ENCODE results near the gene VIL1. TPM values are rescaled to one million over a fixed set of nuclear protein-coding genes. Genes with fewer than 3 reads are reported as not detected.

The VIL1 gene
- total and polyA plus RNA-seq, 2 of the 8 experiments (the other 6 are each of a cell fraction or from before 2014, with no cell fraction given) = 6.2 to 7.0 TPM

DNA sequence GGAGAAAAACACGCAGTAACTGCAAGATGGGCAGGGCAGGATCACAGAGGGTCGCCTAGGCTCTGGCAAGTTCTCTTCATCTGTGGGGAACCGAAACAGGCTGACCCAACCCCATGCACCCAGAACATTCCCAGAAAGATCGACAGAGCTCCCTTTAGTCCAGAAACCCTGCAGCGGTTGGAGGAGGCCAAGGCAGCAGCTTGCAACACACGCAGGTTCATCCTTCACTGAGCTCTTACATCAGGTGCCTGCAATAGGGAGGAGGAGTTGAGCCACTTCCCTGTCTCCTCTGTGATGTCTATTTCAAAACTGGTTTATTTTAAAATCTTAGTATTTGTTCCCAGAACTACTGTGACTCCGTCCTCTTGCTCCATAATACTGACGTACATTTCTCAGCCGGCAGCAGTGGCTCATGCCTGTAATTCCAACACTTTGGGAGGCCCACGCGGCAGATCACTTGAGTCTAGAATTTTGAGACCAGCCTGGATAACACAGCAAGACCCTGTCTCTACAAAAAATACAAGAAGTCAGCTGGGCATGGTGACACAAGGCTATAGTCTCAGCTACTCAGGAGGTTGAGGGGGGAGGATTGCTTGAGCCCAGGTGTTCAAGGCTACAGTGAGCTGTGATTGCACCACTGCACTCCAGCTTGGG is 48.4 kb upstream of the VIL1 start:
- no peak overlapping the region for H3K4ac ChIP-seq (replicated peaks; ENCODE audit: insufficient read length, low read depth, low read length)
- peak overlapping the region; percentile 66 for H4K91ac ChIP-seq (replicated peaks; ENCODE audit: insufficient read length, low read length)
- H3K4me1 ChIP-seq (replicated peaks in 1 of 4; ENCODE audit: control insufficient read depth in 3 of 4, insufficient read depth in 4 of 4, low read length in 3 of 4) = peaks cover 0 to 3% (median 0%) of the 10 kb centered on the region in 4 experiments; a peak in 3 of 7 replicates
- no peak overlapping the region for H2BK12ac ChIP-seq (ENCODE audit: low read depth, low read length)
- H3K9ac ChIP-seq (replicated peaks in 1 of 4; ENCODE audit: extremely low read depth in 1 of 4, low read depth in 3 of 4, low read length in 3 of 4) = no peak overlapping the region
- H3K23me2 ChIP-seq (ENCODE audit: low read depth, low read length) = peaks cover 7% of the 10 kb centered on the region; the same call in 1 of the 2 replicates
- no peak overlapping the region for H4K8ac ChIP-seq (ENCODE audit: extremely low read depth, insufficient read depth, low read length)
- H3K56ac ChIP-seq (replicated peaks; ENCODE audit: insufficient read length, low read depth, low read length) = no peak overlapping the region
- H3K14ac ChIP-seq (ENCODE audit: insufficient read length) = no peak overlapping the region
- no peak overlapping the region for H3K27ac ChIP-seq (ENCODE audit: low read depth, low read length)
- no peaks in the 10 kb centered on the region for H3K27me3 ChIP-seq (replicated peaks in 1 of 4; ENCODE audit: control insufficient read depth in 3 of 4, extremely low read depth in 1 of 4, insufficient read depth in 3 of 4, low read length in 3 of 4)
- no peak overlapping the region for H3K4me2 ChIP-seq (ENCODE audit: insufficient read depth in 1 of 2, low read depth in 2 of 2, low read length in 2 of 2)
- H3K18ac ChIP-seq (ENCODE audit: extremely low read depth, low read length) = no peak overlapping the region
- FAIRE-seq = no peak
- no peak overlapping the region for H2BK20ac ChIP-seq (ENCODE audit: low read length)
- H3K79me2 ChIP-seq (ENCODE audit: control insufficient read depth in 1 of 2, insufficient read depth in 2 of 2, low read length in 2 of 2) = no peaks in the 10 kb centered on the region
- H3K79me1 ChIP-seq (ENCODE audit: low read depth, low read length) = no peaks in the 10 kb centered on the region
- no peak overlapping the region for H4K5ac ChIP-seq (ENCODE audit: insufficient read length, low read depth, low read length)
- H3K36me3 ChIP-seq (ENCODE audit: control insufficient read depth in 2 of 4, insufficient read depth in 4 of 4, low read length in 3 of 4) = no peaks in the 10 kb centered on the region
- ChIA-PET CTCF (ENCODE audit: partially characterized antibody) (interaction anchor here (0.8 to 3.9 kb wide), 6 partner anchors 14 to 91 kb away, joined by 3 to 19 read pairs (median 4); partner anchors contain the start of gene CATIP), POLR2A (ENCODE audit: partially characterized antibody) (no interaction called here)
- H2BK120ac ChIP-seq (replicated peaks; ENCODE audit: low read depth, low read length) = no peak overlapping the region
- DNase-seq (ENCODE audit: low read depth in 1 of 2, low spot score in 2 of 2) = no peak
- H2AFZ ChIP-seq (ENCODE audit: low read length) = no peak overlapping the region
- no peaks in the 10 kb centered on the region for H3K9me3 ChIP-seq (ENCODE audit: insufficient read depth in 2 of 2, low read depth in 1 of 2, low read length in 1 of 2)
- 0 out of 2 replicates have a peak overlapping the region, but pooled peaks have one; percentile 39 for H2AK5ac ChIP-seq (ENCODE audit: low read depth, low read length)
- H2BK15ac ChIP-seq (ENCODE audit: low read length) = no peak overlapping the region; the same call in 1 of the 2 replicates
- WGBS, 2 experiments (ENCODE audit: extremely low coverage in 1 of 2, insufficient coverage in 1 of 2, insufficient read length in 1 of 2, insufficient replicate concordance in 2 of 2, low coverage in 1 of 2, low lambda C conversion rate in 2 of 2, missing lambda C conversion rate in 1 of 2) = 87% methylated on average over 11 of the region's 11 CpGs; no CpG with 5 or more reads in 1 of the 2 experiments
- H2BK5ac ChIP-seq (ENCODE audit: low read depth, low read length) = no peak overlapping the region
- H3K4me3 ChIP-seq (ENCODE audit: extremely low read depth in 1 of 4, insufficient read depth in 2 of 4, low read depth in 3 of 4, low read length in 4 of 4) = no peak overlapping the region
- H3K23ac ChIP-seq (ENCODE audit: insufficient read length) = no peak overlapping the region
- H4K20me1 ChIP-seq (replicated peaks in 1 of 2; ENCODE audit: control insufficient read depth in 1 of 2, insufficient read depth in 2 of 2, low read length in 2 of 2) = no peaks in the 10 kb centered on the region
- TF ChIP-seq KDM5A (IDR thresholded peaks at IDR 0.05; ENCODE audit: low read length) (no peak), HDAC6 (IDR thresholded peaks at IDR 0.05; ENCODE audit: low read depth, low read length) (no peak), PHF8 (conservative IDR thresholded peaks at IDR 0.05; ENCODE audit: low read depth, low read length) (no peak), RBBP5 (IDR thresholded peaks at IDR 0.05; ENCODE audit: borderline replicate concordance, low read depth, low read length) (no peak), TBP (IDR thresholded peaks at IDR 0.05; ENCODE audit: low read depth, low read length) (no peak), HDAC2 (IDR thresholded peaks at IDR 0.05; ENCODE audit: borderline replicate concordance in 1 of 2, low read depth in 2 of 2, low read length in 2 of 2) (no peak), NRF1 (IDR thresholded peaks at IDR 0.05; ENCODE audit: low read depth, low read length) (no peak), TAF7 (optimal IDR thresholded peaks at IDR 0.05; ENCODE audit: borderline replicate concordance, low read depth, low read length) (no peak), CHD1 (IDR thresholded peaks at IDR 0.05; ENCODE audit: low read depth, low read length) (no peak), BRCA1 (IDR thresholded peaks at IDR 0.05; ENCODE audit: low read depth, low read length) (no peak)
- TF ChIP-seq, protein P1, sequence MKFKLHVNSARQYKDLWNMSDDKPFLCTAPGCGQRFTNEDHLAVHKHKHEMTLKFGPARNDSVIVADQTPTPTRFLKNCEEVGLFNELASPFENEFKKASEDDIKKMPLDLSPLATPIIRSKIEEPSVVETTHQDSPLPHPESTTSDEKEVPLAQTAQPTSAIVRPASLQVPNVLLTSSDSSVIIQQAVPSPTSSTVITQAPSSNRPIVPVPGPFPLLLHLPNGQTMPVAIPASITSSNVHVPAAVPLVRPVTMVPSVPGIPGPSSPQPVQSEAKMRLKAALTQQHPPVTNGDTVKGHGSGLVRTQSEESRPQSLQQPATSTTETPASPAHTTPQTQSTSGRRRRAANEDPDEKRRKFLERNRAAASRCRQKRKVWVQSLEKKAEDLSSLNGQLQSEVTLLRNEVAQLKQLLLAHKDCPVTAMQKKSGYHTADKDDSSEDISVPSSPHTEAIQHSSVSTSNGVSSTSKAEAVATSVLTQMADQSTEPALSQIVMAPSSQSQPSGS (IDR thresholded peaks at IDR 0.05; ENCODE audit: low read length) = no peak
